Measurements from ENCODE around the gene TM6SF1. TPM values are rescaled to one million over a fixed set of nuclear protein-coding genes. Genes with fewer than 3 reads are reported as not detected.

TM6SF1 gene
- total and polyA plus RNA-seq, 2 of the 8 experiments (the other 6 are each of a cell fraction or from before 2014, with no cell fraction given) = 0.74 to 1.0 TPM

GRCh38 chr15:83090465-83090864, 17.0 kb upstream of the TM6SF1 start:
- Histone ChIP-seq H2BK12ac (ENCODE audit: low read depth, low read length) (no peak overlapping the region), H3K4me2 (ENCODE audit: insufficient read depth in 1 of 2, low read depth in 2 of 2, low read length in 2 of 2) (no peak overlapping the region), H3K23me2 (ENCODE audit: low read depth, low read length) (no peaks in the 10 kb centered on the region), H2AFZ (ENCODE audit: low read length) (no peak overlapping the region), H4K8ac (ENCODE audit: extremely low read depth, insufficient read depth, low read length) (no peak overlapping the region), H3K14ac (ENCODE audit: insufficient read length) (no peak overlapping the region), H3K4ac (replicated peaks; ENCODE audit: insufficient read length, low read depth, low read length) (no peak overlapping the region), H3K56ac (replicated peaks; ENCODE audit: insufficient read length, low read depth, low read length) (no peak overlapping the region), H4K91ac (replicated peaks; ENCODE audit: insufficient read length, low read length) (no peak overlapping the region), H3K4me1 (replicated peaks in 1 of 4; ENCODE audit: control insufficient read depth in 3 of 4, insufficient read depth in 4 of 4, low read length in 3 of 4) (no peaks in the 10 kb centered on the region), H3K4me3 (ENCODE audit: extremely low read depth in 1 of 4, insufficient read depth in 2 of 4, low read depth in 3 of 4, low read length in 4 of 4) (no peak overlapping the region), H3K18ac (ENCODE audit: extremely low read depth, low read length) (no peak overlapping the region), H2BK5ac (ENCODE audit: low read depth, low read length) (no peak overlapping the region), H2AK5ac (ENCODE audit: low read depth, low read length) (no peak overlapping the region), H3K27ac (ENCODE audit: low read depth, low read length) (no peak overlapping the region), H4K5ac (ENCODE audit: insufficient read length, low read depth, low read length) (no peak overlapping the region), H2BK120ac (replicated peaks; ENCODE audit: low read depth, low read length) (no peak overlapping the region), H3K23ac (ENCODE audit: insufficient read length) (no peak overlapping the region), H2BK15ac (ENCODE audit: low read length) (no peak overlapping the region), H3K9ac (replicated peaks in 1 of 4; ENCODE audit: extremely low read depth in 1 of 4, low read depth in 3 of 4, low read length in 3 of 4) (no peak overlapping the region), H4K20me1 (replicated peaks in 1 of 2; ENCODE audit: control insufficient read depth in 1 of 2, insufficient read depth in 2 of 2, low read length in 2 of 2) (no peaks in the 10 kb centered on the region), H3K36me3 (ENCODE audit: control insufficient read depth in 2 of 4, insufficient read depth in 4 of 4, low read length in 3 of 4) (no peaks in the 10 kb centered on the region), H3K9me3 (ENCODE audit: insufficient read depth in 2 of 2, low read depth in 1 of 2, low read length in 1 of 2) (no peaks in the 10 kb centered on the region), H3K79me2 (ENCODE audit: control insufficient read depth in 1 of 2, insufficient read depth in 2 of 2, low read length in 2 of 2) (no peaks in the 10 kb centered on the region), H2BK20ac (ENCODE audit: low read length) (no peak overlapping the region), H3K27me3 (replicated peaks in 1 of 4; ENCODE audit: control insufficient read depth in 3 of 4, extremely low read depth in 1 of 4, insufficient read depth in 3 of 4, low read length in 3 of 4) (no peaks in the 10 kb centered on the region), H3K79me1 (ENCODE audit: low read depth, low read length) (no peaks in the 10 kb centered on the region)
- no peak for DNase-seq (ENCODE audit: low read depth in 1 of 2, low spot score in 2 of 2)
- CTCF ChIA-PET (ENCODE audit: partially characterized antibody) = interaction anchor here (0.6 kb wide), 1 partner anchor 192 kb away, joined by 3 read pairs; no protein-coding TSS in a partner anchor
- TF ChIP-seq RFX5 (IDR thresholded peaks at IDR 0.05; ENCODE audit: borderline replicate concordance, low read depth, low read length) (no peak), SIRT6 (IDR thresholded peaks at IDR 0.05; ENCODE audit: low read length) (no peak), EZH2 (IDR thresholded peaks at IDR 0.05; ENCODE audit: low read depth, low read length, severe bottlenecking) (no peak), E2F6 (IDR thresholded peaks at IDR 0.05) (no peak), TAF1 (IDR thresholded peaks at IDR 0.05; ENCODE audit: low read depth, low read length) (no peak), YY1 (IDR thresholded peaks at IDR 0.05; ENCODE audit: low read depth, low read length) (no peak), CBX5 (IDR thresholded peaks at IDR 0.05; ENCODE audit: low read depth, low read length) (no peak), CTBP2 (IDR thresholded peaks at IDR 0.05; ENCODE audit: borderline replicate concordance, insufficient read depth, insufficient read length, low read length) (no peak)
- POLR2A ChIA-PET (ENCODE audit: partially characterized antibody) = interaction anchor here (0.7 kb wide), 1 partner anchor 18 kb away, joined by 3 read pairs; no protein-coding TSS in a partner anchor
- 88% methylated on average over 4 of the region's 4 CpGs; no CpG with 5 or more reads in 1 of the 2 experiments for WGBS, 2 experiments (ENCODE audit: extremely low coverage in 1 of 2, insufficient coverage in 1 of 2, insufficient read length in 1 of 2, insufficient replicate concordance in 2 of 2, low coverage in 1 of 2, low lambda C conversion rate in 2 of 2, missing lambda C conversion rate in 1 of 2)
- FAIRE-seq = no peak

Data from H1 (cell line).